Nephron (organoid): Measurements from ENCODE around the gene STK11.
A peak's percentile ranks its signal among the peaks of the same experiment; 100 is the strongest.

Experiments
- H3K27ac Mint-ChIP-seq, 3 experiments: 2 replicates each; pipeline ENCODE4 v1.8.0; 2020; ENCODE audit warnings: mixed read lengths in 3 of 3, mild to moderate bottlenecking in 2 of 3, moderate library complexity in 1 of 3
- H3K27me3 Mint-ChIP-seq: 2 replicates; pipeline ENCODE4 v1.8.0; 2021; ENCODE audit warnings: low read depth, mild to moderate bottlenecking, moderate library complexity, mixed read lengths
- H3K36me3 Mint-ChIP-seq: 2 replicates; pipeline ENCODE4 v1.8.0; 2020; ENCODE audit warnings: low read depth, mixed read lengths
- H3K4me1 Mint-ChIP-seq: 2 replicates; pipeline ENCODE4 v1.8.0; 2020; ENCODE audit warnings: mixed read lengths
- H3K4me3 Mint-ChIP-seq, 3 experiments: 2 replicates each; pipeline ENCODE4 v1.8.0; 2020; ENCODE audit warnings: mild to moderate bottlenecking in 3 of 3, mixed read lengths in 3 of 3, moderate library complexity in 2 of 3
- H3K9me3 Mint-ChIP-seq: 2 replicates; pipeline ENCODE4 v1.8.0; 2020; ENCODE audit warnings: mixed read lengths
- CTCF ChIP-seq, 3 experiments: fragments of 200-600 bp; sonication (generic); IDR thresholded peaks; one replicate each; pipeline ENCODE4 v1.5.0; 2021; ENCODE audit warnings: antibody characterized with exemption in 3 of 3; ENCODE audit not compliant: unreplicated experiment in 3 of 3

STK11 gene

GRCh38 chr19:1247748-1248138 is 42.2 kb downstream of the STK11 start:
- Mint-ChIP-seq H3K36me3 (peaks cover 12% of the 10 kb centered on the region), H3K4me1 (peaks cover 10% of the 10 kb centered on the region), H3K4me3 (peak overlapping the region; percentile 19 to 88 (median 34)), H3K9me3 (no peaks in the 10 kb centered on the region), H3K27me3 (no peaks in the 10 kb centered on the region), H3K27ac (no peak overlapping the region)
- no peak for TF ChIP-seq CTCF (IDR thresholded peaks at IDR 0.05; ENCODE audit: unreplicated experiment in 3 of 3)

GRCh38 chr19:1248139-1248785 is 42.7 kb downstream of the STK11 start, which contains the start of gene MIDN:
TSS of gene MIDN (plus strand) at chr19:1248583. CDS start at chr19:1250297, 1,714 bp downstream.
- H3K27ac Mint-ChIP-seq = peak within 1 kb of the TSS; percentile 62 to 94 (median 92)
- no peak for TF ChIP-seq CTCF (IDR thresholded peaks at IDR 0.05; ENCODE audit: unreplicated experiment in 3 of 3)
- H3K36me3 Mint-ChIP-seq = peaks cover 12% of the 10 kb centered on the region
- no peaks in the 10 kb centered on the region for H3K27me3 Mint-ChIP-seq
- no peaks in the 10 kb centered on the region for H3K9me3 Mint-ChIP-seq
- H3K4me3 Mint-ChIP-seq = peak within 1 kb of the TSS; percentile 83 to 88 (median 86)
- peaks cover 9% of the 10 kb centered on the region for H3K4me1 Mint-ChIP-seq

GRCh38 chr19:1248786-1249297 is 43.3 kb downstream of the STK11 start:
- peaks cover 5% of the 10 kb centered on the region for H3K4me1 Mint-ChIP-seq
- no peaks in the 10 kb centered on the region for H3K9me3 Mint-ChIP-seq
- H3K27ac Mint-ChIP-seq = peak overlapping the region; percentile 44 to 92 (median 62)
- H3K36me3 Mint-ChIP-seq = peaks cover 12% of the 10 kb centered on the region
- TF ChIP-seq CTCF (IDR thresholded peaks at IDR 0.05; ENCODE audit: unreplicated experiment in 3 of 3) = peak; percentile 85 to 87 (median 86)
- H3K27me3 Mint-ChIP-seq = no peaks in the 10 kb centered on the region
- peak overlapping the region; percentile 83 to 88 (median 86) for H3K4me3 Mint-ChIP-seq

- no peaks in the 10 kb centered on the region for H3K9me3 Mint-ChIP-seq
- peaks cover 4% of the 10 kb centered on the region for H3K4me1 Mint-ChIP-seq
- TF ChIP-seq CTCF (IDR thresholded peaks at IDR 0.05; ENCODE audit: unreplicated experiment in 3 of 3) = no peak
- H3K4me3 Mint-ChIP-seq = peak overlapping the region; percentile 90 to 96 (median 95)
- peaks cover 13% of the 10 kb centered on the region for H3K36me3 Mint-ChIP-seq
- H3K27ac Mint-ChIP-seq = peak overlapping the region; percentile 94 to 98 (median 98)
- H3K27me3 Mint-ChIP-seq = no peaks in the 10 kb centered on the region
These were observed 43.9 kb downstream of the STK11 start for GRCh38 chr19:1249298-1249989.

GRCh38 chr19:1249990-1250436 is 44.4 kb downstream of the STK11 start:
- Mint-ChIP-seq H3K9me3 (no peaks in the 10 kb centered on the region), H3K4me3 (peak overlapping the region; percentile 90 to 96 (median 95)), H3K27ac (peak overlapping the region; percentile 94 to 98 (median 98)), H3K27me3 (no peaks in the 10 kb centered on the region), H3K4me1 (no peaks in the 10 kb centered on the region), H3K36me3 (peaks cover 19% of the 10 kb centered on the region)
- no peak for TF ChIP-seq CTCF (IDR thresholded peaks at IDR 0.05; ENCODE audit: unreplicated experiment in 3 of 3)
